OCI-LY7 (cell line): ENCODE results near the gene PWWP2B. TPM values are rescaled to one million over a fixed set of nuclear protein-coding genes. Genes with fewer than 3 reads are reported as not detected.

Source experiments
- BruUV-seq: library from RNA; stranded (reverse); fragments of 400-500 nt; replicated peaks from 2 replicates; lab custom pipeline; 2021; lab: Mats Ljungman, UMichigan
- CTCF ChIA-PET: fragments of 300-600 bp; sonication (Branson Sonifier 250); formaldehyde crosslinking; loops from one replicate; lab custom pipeline; 2022; ENCODE audit warnings: antibody characterized with exemption; ENCODE audit not compliant: unreplicated experiment; lab: Charles Lee
- POLR2A ChIA-PET: fragments of 300-600 bp; sonication (Branson Sonifier 250); formaldehyde crosslinking; loops from one replicate; lab custom pipeline; 2022; ENCODE audit warnings: antibody characterized with exemption; lab: Charles Lee
- DNase-seq: peaks from one replicate; pipeline ENCODE4 v3.0.0-alpha.2; 2015; ENCODE audit warnings: low spot score
- H2AFZ ChIP-seq: fragments of 200-600 bp; sonication (generic), shearing (Covaris generic); 2 replicates; pipeline ENCODE4 v1.6.1; 2014; ENCODE audit warnings: mild to moderate bottlenecking, antibody characterized with exemption, low read length, moderate library complexity
- H3K27ac ChIP-seq: fragments of 200-600 bp; sonication (generic); 2 replicates; pipeline ENCODE4 v1.5.1; 2014; ENCODE audit warnings: mixed run types, low read depth, mild to moderate bottlenecking, moderate library complexity, low read length, inconsistent platforms; ENCODE audit not compliant: poor library complexity, severe bottlenecking
- H3K36me3 ChIP-seq: fragments of 200-600 bp; sonication (generic); 2 replicates; pipeline ENCODE4 v1.6.1; 2014; ENCODE audit warnings: mild to moderate bottlenecking, antibody characterized with exemption, low read length, moderate library complexity, mixed read lengths; ENCODE audit not compliant: insufficient read depth
- H3K4me1 ChIP-seq: fragments of 200-600 bp; sonication (generic); 2 replicates; pipeline ENCODE4 v1.5.1; 2014; ENCODE audit warnings: mild to moderate bottlenecking, low read length; ENCODE audit not compliant: insufficient read depth, poor library complexity, severe bottlenecking
- H3K4me2 ChIP-seq: fragments of 200-600 bp; sonication (generic); 2 replicates; pipeline ENCODE4 v1.6.1; 2014; ENCODE audit warnings: mild to moderate bottlenecking, low read length
- H3K4me3 ChIP-seq: fragments of 200-600 bp; sonication (generic); 2 replicates; pipeline ENCODE4 v1.5.1; 2014; ENCODE audit warnings: mild to moderate bottlenecking, low read depth, low read length; ENCODE audit not compliant: poor library complexity, severe bottlenecking
- H3K79me2 ChIP-seq: fragments of 200-600 bp; sonication (generic); 2 replicates; pipeline ENCODE4 v1.6.1; 2016; ENCODE audit warnings: low read depth, mild to moderate bottlenecking, low read length, moderate library complexity, mixed read lengths; ENCODE audit not compliant: insufficient read depth
- H3K9me2 ChIP-seq: fragments of 200-600 bp; sonication (generic); 2 replicates; pipeline ENCODE4 v1.6.1; 2016; ENCODE audit warnings: mild to moderate bottlenecking, low read length, mixed read lengths; ENCODE audit not compliant: insufficient read depth
- H3K9me3 ChIP-seq: fragments of 200-600 bp; sonication (generic); 2 replicates; pipeline ENCODE4 v1.6.1; 2014; ENCODE audit warnings: mild to moderate bottlenecking, mixed run types, low read length, mixed read lengths
- H4K20me1 ChIP-seq: fragments of 200-600 bp; sonication (generic); 2 replicates; pipeline ENCODE4 v1.6.1; 2014; ENCODE audit warnings: mild to moderate bottlenecking, antibody characterized with exemption, low read length, moderate library complexity, mixed read lengths; ENCODE audit not compliant: insufficient read depth
- EZH2phosphoT487 ChIP-seq: fragments of 200-600 bp; sonication (generic); IDR thresholded peaks from 2 replicates; pipeline ENCODE4 v1.6.1; 2018; ENCODE audit warnings: low read depth, borderline replicate concordance, mild to moderate bottlenecking, mixed run types, antibody characterized with exemption, low read length, moderate library complexity, mixed read lengths
- intact Hi-C: fragments of 100-400 bp; cut with micrococcal nuclease; formaldehyde crosslinking; loops from one replicate; pipeline ENCODE4 v1.10.0; 2022; ENCODE audit not compliant: unreplicated experiment
- total RNA-seq, 2 experiments: library from RNA; depleted of rRNA in 1 of 2; stranded (reverse); fragments of >200 nt in 1 of 2; shearing (Covaris generic) in 1 of 2; gene quantifications; 2 replicates each; pipeline ENCODE4 v1.2.3, GENCODE V29; 2014 to 2022
- TF ChIP-seq, protein P1 (sequence below): fragments of 200-600 bp; sonication (generic); conservative IDR thresholded peaks from 2 replicates; pipeline ENCODE4 v1.5.1; 2014; ENCODE audit warnings: mild to moderate bottlenecking, antibody characterized with exemption, low read length, moderate library complexity, mixed read lengths

PWWP2B gene
- total RNA-seq, 2 experiments from 2014 or later: 5.9 to 10.6 TPM

DNA sequence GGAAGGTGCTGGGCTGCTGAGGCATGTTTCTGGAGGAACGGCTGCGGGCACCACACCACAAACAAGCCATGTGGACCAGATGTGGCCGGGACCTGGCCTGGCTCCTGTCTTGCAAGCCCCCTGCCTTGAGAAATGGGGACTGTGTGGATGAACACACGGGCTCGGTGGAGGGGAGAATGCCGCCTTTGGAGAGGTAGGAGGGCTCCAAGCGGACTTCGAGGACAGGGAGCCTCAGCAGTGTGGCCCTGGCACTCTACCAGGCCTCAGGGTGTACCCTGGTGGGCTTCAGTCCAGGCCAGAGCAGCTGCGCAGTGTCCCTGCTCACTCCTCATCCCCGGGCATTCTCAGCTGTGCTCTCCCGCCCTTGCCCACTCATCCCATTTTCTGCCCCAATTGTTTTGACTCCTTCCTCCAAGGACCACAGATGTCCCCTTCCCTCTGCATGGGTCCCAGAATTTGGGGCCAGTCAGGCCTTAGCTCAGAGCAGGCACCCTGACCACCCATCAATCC, 31.5 kb downstream of the PWWP2B start:
- Histone ChIP-seq H3K36me3 (no peaks in the 10 kb centered on the region), H2AFZ (no peak overlapping the region), H4K20me1 (no peaks in the 10 kb centered on the region), H3K27ac (no peak overlapping the region), H3K9me3 (no peaks in the 10 kb centered on the region), H3K4me2 (no peak overlapping the region), H3K4me3 (no peak overlapping the region), H3K79me2 (no peaks in the 10 kb centered on the region), H3K9me2 (no peaks in the 10 kb centered on the region), H3K4me1 (peaks cover 33% of the 10 kb centered on the region)
- no peak for TF ChIP-seq EZH2phosphoT487
- TF ChIP-seq, protein P1, sequence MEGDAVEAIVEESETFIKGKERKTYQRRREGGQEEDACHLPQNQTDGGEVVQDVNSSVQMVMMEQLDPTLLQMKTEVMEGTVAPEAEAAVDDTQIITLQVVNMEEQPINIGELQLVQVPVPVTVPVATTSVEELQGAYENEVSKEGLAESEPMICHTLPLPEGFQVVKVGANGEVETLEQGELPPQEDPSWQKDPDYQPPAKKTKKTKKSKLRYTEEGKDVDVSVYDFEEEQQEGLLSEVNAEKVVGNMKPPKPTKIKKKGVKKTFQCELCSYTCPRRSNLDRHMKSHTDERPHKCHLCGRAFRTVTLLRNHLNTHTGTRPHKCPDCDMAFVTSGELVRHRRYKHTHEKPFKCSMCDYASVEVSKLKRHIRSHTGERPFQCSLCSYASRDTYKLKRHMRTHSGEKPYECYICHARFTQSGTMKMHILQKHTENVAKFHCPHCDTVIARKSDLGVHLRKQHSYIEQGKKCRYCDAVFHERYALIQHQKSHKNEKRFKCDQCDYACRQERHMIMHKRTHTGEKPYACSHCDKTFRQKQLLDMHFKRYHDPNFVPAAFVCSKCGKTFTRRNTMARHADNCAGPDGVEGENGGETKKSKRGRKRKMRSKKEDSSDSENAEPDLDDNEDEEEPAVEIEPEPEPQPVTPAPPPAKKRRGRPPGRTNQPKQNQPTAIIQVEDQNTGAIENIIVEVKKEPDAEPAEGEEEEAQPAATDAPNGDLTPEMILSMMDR: no peak
- POLR2A ChIA-PET: interaction anchor here (1.3 kb wide), 1 partner anchor 8 kb away, joined by 3 read pairs; no protein-coding TSS in a partner anchor
- CTCF ChIA-PET: no interaction called here
- no peak for DNase-seq
- no TSS peak for BruUV-seq
- intact Hi-C loops: loop anchor here (10.0 kb wide), 1 partner anchor 264 kb away; no protein-coding TSS in a partner anchor

DNA sequence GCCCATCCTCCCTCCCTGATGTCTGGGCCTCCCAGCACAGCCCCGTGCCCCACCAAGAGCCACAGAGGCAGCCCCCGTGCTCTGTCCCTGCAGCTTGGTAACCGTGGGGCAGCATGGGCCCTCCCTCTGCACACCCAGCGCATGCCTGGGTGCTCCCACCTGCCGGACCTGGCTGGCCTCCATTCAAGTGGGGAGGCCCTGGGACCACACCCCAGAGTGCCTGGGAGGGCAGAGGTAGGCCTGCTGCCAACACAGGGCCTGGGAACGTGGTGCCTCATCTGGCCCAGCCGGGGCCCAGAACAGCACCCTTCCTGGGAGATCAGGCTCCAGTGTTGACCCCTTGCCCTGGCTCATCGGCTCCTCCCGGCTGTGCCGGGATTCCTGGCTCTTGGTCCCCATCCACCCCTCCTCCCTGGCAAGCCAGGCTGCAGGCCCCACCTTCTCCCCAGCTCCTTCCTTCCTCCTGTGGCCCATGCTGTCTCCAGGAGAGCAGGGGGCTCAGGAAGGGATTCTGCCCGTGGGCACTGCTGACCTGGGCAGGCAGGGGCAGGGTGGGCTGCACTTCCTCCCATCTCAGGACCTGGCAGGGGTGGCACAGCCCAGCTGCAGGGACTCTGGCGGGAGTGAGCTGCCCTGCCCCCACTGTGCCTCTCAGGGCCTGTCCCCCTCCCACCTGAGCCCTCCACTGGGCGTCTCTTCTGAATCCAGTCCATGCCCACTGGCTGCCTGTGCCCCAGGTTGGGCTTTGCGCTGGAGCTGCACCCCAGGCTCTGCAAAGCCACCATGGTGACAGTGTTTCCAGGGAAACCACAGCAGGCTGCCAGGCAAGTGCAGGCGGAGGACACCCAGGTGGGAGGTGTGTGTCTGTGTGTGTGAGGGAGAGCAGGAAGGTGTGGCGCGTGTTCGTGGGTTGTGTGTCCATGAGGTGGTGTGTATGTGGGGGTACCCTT, 32.6 kb downstream of the PWWP2B start:
- ChIA-PET CTCF (no interaction called here), POLR2A (interaction anchor here (1.3 kb wide), 1 partner anchor 9 kb away, joined by 3 read pairs; no protein-coding TSS in a partner anchor)
- H3K9me2 ChIP-seq: no peaks in the 10 kb centered on the region
- H3K4me1 ChIP-seq: peaks cover 35% of the 10 kb centered on the region
- H3K79me2 ChIP-seq: no peaks in the 10 kb centered on the region
- no peaks in the 10 kb centered on the region for H3K9me3 ChIP-seq
- no peak for DNase-seq
- TF ChIP-seq, protein P1: no peak
- TF ChIP-seq EZH2phosphoT487: no peak
- H4K20me1 ChIP-seq: no peaks in the 10 kb centered on the region
- no peak overlapping the region for H3K4me3 ChIP-seq
- no peaks in the 10 kb centered on the region for H3K36me3 ChIP-seq
- no TSS peak for BruUV-seq
- no peak overlapping the region; the same call in 1 of the 2 replicates for H3K4me2 ChIP-seq
- H2AFZ ChIP-seq: no peak overlapping the region
- intact Hi-C loops: loop anchor here (10.0 kb wide), 1 partner anchor 265 kb away; no protein-coding TSS in a partner anchor
- no peak overlapping the region for H3K27ac ChIP-seq
